IPS-18c (cell line): Measurements from ENCODE around the gene SLC25A38.
A peak's percentile ranks its signal among the peaks of the same experiment; 100 is the strongest.
"Not testable (repeated sequence)": the region's sequence is repeated elsewhere in the genome, so short reads cannot be mapped to it uniquely, and the experiment has no call there.

Experiments used
- H3K4me3 ChIP-seq: 2 replicates; pipeline ENCODE4 v1.7.0; 2013; ENCODE audit warnings: low read depth, mild to moderate bottlenecking, low read length, moderate library complexity; ENCODE audit not compliant: insufficient read depth
- H3K9me3 ChIP-seq: one replicate; pipeline ENCODE4 v1.6.1; 2013; ENCODE audit warnings: mild to moderate bottlenecking, low read length, moderate library complexity; ENCODE audit not compliant: control insufficient read depth, insufficient read depth

SLC25A38 gene

GRCh38 chr3:39396690-39397089 lies 13.5 kb downstream of the SLC25A38 start:
- Histone ChIP-seq H3K4me3 (no peak overlapping the region), H3K9me3 (no peaks in the 10 kb centered on the region)

DNA sequence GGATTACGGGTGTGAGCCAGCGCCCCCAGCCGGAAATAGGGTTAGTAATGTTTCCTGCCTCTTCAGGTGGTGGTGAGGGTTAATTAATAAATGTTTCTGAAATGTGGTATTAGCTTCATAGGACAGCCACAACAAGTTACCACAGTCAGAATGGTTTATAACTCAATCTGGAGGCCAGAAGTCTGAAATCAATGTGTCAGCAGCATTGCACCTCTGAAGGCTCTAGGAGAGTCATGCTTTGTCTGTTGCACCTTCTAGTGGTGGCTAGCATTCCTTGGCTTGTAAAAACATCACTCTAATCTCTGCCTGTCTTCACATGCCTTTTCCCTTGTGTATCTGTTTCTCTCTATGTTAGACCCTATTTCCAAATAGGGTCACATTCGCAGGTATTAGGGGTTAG lies 15.5 kb downstream of the SLC25A38 start:
- no peak overlapping the region for H3K4me3 ChIP-seq
- no peaks in the 10 kb centered on the region for H3K9me3 ChIP-seq

GRCh38 chr3:39401983-39402382 lies 18.8 kb downstream of the SLC25A38 start:
- no peaks in the 10 kb centered on the region for H3K9me3 ChIP-seq
- H3K4me3 ChIP-seq: no peak overlapping the region

DNA sequence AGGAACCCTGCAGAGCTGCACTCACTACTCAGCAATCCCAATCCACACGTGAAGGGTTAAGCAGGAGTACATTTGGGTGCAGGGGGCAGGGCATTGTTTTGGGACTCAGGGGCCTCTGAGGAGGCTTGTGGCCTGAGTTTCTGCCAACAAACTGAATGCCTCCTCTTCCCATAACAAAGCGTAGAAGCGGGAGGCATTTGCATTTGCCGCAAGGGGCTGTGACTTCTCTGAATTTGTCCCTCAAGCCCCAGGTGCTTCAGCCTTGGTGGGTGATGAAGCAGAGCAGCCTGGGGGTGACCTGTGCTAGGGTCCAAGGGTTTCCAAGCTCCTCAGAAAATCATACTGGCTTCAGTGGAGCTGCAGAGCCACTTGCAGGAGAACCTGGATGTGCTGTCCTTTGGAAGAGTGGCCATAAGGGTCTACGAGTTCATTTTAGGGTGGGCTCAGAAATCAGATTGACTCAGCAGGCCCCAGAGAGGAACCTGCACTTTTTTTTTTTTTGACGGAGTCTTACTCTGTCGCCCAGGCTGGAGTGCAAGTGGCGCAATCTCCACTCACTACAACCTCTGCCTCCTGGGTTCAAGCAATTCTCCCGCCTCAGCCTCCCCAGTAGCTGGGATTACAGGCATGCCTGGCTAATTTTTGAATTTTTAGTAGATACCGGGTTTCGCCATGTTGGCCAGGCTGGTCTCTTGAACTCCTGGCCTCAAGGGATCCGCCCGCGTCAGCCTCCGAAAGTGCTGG lies 21.9 kb downstream of the SLC25A38 start:
- H3K4me3 ChIP-seq: no peak overlapping the region

GRCh38 chr3:39405687-39406367 lies 22.7 kb downstream of the SLC25A38 start:
- Histone ChIP-seq H3K9me3 (no peaks in the 10 kb centered on the region), H3K4me3 (peak overlapping the region; percentile 85)

More for the DNA sequence above, 21.9 kb downstream of the SLC25A38 start:
- no peaks in the 10 kb centered on the region for H3K9me3 ChIP-seq

DNA sequence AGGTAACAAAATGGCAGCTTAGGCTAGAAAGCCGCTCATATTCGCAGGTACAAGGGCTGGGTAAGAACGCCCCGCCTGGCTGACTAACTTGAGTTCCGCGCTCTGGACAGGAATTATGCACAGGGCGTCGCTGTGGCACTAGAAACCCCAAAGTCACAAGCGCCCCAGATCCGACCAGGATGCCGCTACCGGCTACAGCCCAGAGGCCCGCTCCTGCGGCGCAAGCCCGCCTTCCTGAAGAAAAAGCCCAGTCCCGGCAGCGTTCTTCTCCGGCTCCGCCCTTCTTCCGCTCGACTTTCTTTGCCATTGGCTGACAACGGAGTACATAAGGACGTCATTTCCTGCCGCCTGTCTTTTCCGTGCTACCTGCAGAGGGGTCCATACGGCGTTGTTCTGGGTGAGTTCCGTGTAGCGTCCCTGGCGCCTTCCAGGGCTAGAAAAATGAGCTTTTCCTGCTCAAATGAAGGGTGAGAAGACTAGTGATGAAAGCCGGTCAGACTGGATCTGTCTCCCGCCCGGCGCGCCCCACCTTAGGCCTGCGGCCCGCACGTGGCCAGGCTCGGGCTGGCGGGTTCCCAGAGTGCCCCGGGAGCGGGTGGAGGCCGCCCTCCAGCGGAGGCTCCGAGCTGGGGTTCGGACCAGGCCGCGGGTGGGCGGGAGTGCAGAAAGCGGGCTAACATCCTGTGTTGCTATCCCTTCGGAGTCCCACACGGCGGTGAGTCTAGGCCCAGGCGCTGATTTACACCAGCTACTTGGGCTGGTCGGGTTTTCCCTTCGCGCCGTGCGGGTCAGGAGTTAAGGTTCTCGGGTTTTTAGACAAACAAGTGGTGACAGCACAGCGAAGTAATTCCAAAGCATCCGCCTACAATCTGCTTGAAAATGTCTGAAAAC lies 23.4 kb downstream of the SLC25A38 start, which contains the start of gene RPSA:
Gene RPSA, plus strand, starts transcription at position 353 of the 891 bp plus-strand sequence. CDS start 934 bp downstream, outside the sequence.
- H3K4me3 ChIP-seq: peak within 1 kb of the TSS; percentile 85
- H3K9me3 ChIP-seq: no peaks in the 10 kb centered on the region

- H3K4me3 ChIP-seq: peak overlapping the region; percentile 85
- no peaks in the 10 kb centered on the region for H3K9me3 ChIP-seq
Observed at GRCh38 chr3:39407259-39407629, 24.1 kb downstream of the SLC25A38 start.

DNA sequence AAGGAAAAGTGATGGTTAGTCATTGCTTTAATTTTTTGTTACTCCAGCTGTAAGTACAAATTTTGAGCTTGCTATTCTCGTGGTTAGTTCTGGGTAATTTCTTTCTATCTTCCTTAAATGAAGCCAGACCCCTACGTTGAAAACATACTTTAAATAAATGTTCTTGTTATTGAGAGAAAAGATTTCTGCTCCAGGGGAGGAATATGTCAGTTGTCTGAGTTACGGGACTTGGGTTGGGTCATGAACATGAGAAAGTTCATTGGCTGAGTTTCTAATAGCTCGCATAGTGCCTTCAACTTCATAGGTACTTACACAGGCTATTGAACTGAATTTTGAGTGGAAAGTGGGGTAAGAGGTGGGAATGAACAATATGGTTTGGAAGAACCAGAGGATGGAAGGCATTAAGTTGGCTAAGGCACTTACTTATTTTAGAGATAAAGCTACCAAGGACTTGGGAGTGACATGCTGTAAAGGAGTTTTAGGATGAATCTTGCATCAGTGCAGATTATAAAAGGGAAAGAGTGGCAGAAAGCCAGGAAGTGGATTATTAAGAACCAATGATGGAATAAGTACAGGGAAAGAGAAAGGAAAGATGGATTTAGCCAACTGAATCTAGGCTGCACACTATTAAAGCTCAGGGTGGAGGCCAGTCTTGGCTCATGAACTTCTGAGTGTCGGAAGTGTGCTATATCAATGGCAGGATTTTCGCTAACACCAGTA lies 24.8 kb downstream of the SLC25A38 start:
- peak overlapping the region; percentile 85 for H3K4me3 ChIP-seq

GRCh38 chr3:39408493-39409372 lies 25.6 kb downstream of the SLC25A38 start:
- H3K4me3 ChIP-seq: peak overlapping the region; percentile 85

More for the DNA sequence above, 24.8 kb downstream of the SLC25A38 start:
- H3K9me3 ChIP-seq: no peaks in the 10 kb centered on the region

GRCh38 chr3:39409514-39410136 lies 26.5 kb downstream of the SLC25A38 start:
- Histone ChIP-seq H3K9me3 (no peaks in the 10 kb centered on the region), H3K4me3 (no peak overlapping the region)

More at GRCh38 chr3:39408493-39409372, 25.6 kb downstream of the SLC25A38 start:
- no peaks in the 10 kb centered on the region for H3K9me3 ChIP-seq

GRCh38 chr3:39410893-39411292 lies 27.7 kb downstream of the SLC25A38 start:
- no peak overlapping the region for H3K4me3 ChIP-seq

DNA sequence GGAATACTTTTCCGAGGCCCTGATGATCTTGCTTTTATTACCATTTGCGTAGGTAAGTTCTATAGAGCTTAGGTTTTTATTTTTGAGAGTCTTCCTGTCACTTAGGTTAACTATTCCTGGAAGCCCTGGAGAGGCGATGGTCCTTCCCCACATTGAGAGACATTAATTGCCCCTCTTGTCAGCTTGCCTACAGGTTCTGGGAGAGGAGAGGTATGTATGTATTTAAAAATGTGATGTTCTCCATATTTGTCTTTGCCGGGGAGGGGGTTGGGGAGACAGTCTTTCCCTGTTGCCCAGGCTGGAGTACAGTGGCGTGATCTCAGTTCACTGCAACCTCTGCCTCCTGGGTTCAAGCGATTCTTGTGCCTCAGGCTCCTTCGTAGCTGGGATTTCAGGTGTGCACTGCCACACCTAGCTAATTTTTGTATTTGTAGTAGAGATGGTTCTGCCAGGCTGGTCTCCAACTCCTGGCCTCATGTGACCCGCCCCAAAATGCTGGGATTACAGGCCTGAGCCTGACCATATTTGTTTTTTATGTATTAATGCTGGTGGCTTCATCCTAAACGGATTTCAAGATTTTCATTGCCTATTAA lies 29.6 kb downstream of the SLC25A38 start:
- Histone ChIP-seq H3K9me3 (no peaks in the 10 kb centered on the region), H3K4me3 (no peak overlapping the region)

More at GRCh38 chr3:39410893-39411292, 27.7 kb downstream of the SLC25A38 start:
- H3K9me3 ChIP-seq: no peaks in the 10 kb centered on the region

DNA sequence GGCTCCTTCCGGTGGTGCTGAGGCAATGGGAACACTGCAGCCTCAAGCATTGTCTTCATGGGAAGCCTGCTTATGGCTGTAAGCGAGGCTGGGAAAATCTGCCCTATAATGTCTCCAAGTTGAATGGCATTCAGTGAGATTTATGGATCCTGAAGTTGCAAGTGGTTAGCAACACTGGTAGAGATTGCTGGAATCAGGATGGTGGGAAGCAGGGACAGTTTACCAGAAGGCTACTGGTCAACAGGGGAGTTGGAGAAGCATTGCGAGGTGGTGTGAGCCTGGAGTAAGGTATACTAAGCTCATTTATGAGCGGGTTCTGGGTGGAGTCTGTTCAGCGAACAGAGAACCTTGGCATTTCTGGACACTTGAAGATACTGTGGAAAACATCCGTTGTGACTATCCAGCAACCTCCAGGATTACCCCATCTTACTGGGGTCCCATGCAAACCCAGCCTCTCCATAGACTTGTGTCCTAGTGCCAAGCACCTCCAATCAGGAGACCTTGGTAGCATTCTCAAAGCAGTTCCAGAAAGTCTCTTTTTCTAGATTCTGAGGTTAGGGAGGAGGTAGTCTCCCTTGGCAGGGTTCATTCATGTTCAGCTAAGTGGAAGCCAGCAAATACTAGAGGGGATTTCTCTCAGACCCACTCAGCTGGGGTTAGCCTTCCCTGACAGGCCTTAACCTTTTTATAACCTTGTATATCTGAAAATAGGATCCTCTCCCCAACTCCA lies 30.7 kb downstream of the SLC25A38 start:
- Histone ChIP-seq H3K9me3 (no peaks in the 10 kb centered on the region), H3K4me3 (no peak overlapping the region)

- Histone ChIP-seq H3K9me3 (no peaks in the 10 kb centered on the region), H3K4me3 (no peak overlapping the region)
Observed at GRCh38 chr3:39414421-39414907, 31.3 kb downstream of the SLC25A38 start.

- H3K4me3 ChIP-seq, H3K9me3 ChIP-seq: not testable (repeated sequence)
Observed at GRCh38 chr3:39415302-39415701, 32.1 kb downstream of the SLC25A38 start.
